ENCODE results near the gene B4GALNT4.

GRCh38 chr11:409008-409599 is 39.8 kb downstream of the B4GALNT4 start:
- no peak for TF ChIP-seq CTCF (IDR thresholded peaks at IDR 0.05 in 4 of 5, conservative IDR thresholded peaks at IDR 0.05 in 1 of 5)
- no peak for TF ChIP-seq POLR2A (IDR thresholded peaks at IDR 0.05)

Measured in gastrocnemius medialis (tissue), 4 donors.